Fibroblast of mammary gland (primary cell): ENCODE data around the gene DNAH17.

Experiments used
- DNase-seq: peaks from one replicate; pipeline ENCODE4 v3.0.0-alpha.2; 2010; ENCODE audit warnings: low read depth
- H3K4me3 ChIP-seq: 2 replicates; pipeline ENCODE4 v1.5.1; 2011; ENCODE audit warnings: low read depth, mild to moderate bottlenecking, low read length, moderate library complexity; ENCODE audit not compliant: control insufficient read depth
- CTCF ChIP-seq: conservative IDR thresholded peaks from 2 replicates; pipeline ENCODE4 v1.5.1; 2011; ENCODE audit warnings: low read depth, low read length, inconsistent platforms; ENCODE audit not compliant: control insufficient read depth, insufficient read depth

DNAH17 gene

GRCh38 chr17:78407387-78408000, 169.7 kb downstream of the DNAH17 start:
- no peak for TF ChIP-seq CTCF
- DNase-seq = no peak
- H3K4me3 ChIP-seq = no peak overlapping the region

DNA sequence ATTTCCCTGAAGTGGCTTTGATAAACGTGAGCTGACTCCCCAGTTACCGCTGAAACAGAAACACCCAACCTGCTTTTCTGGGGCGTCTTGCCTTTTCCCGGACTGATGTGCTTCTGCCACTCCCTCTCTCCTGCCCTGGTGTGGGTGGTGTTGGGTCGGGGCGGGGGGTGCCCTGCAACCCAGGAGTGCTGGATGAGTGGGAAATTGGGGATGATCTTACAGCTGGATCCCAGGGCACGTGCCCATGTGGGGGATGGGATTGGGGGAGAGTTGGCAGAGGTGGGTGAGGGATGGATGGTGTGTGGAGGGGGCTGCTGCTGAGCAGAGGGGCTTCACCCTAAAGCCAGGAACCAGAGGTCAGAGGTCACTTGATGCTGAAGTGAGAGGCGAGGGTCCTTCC, 170.3 kb downstream of the DNAH17 start:
- DNase-seq = no peak
- no peak overlapping the region for H3K4me3 ChIP-seq
- no peak for TF ChIP-seq CTCF

DNA sequence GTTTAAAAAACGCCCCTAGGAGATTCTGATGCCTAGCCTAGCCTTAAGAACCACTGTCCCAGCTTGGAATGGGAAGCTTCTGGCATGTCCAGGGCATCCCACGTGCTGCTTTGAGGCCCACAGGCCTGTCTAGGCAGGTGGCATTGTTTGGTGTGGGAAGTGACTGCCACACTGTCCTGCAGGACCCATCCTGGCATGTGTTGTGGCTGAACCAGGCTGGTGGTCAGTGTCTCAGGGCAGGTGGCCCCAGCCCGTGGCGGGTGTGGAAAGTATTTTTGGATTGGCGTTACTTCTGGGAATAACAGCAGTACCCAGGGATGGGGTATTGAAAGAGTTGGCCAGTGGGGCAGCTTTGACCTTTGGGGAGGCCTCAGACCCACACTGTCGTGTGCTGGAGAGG, 170.8 kb downstream of the DNAH17 start:
- H3K4me3 ChIP-seq = no peak overlapping the region
- TF ChIP-seq CTCF = no peak
- DNase-seq = no peak

- no peak for DNase-seq
- no peak overlapping the region for H3K4me3 ChIP-seq
- no peak for TF ChIP-seq CTCF
Measured at GRCh38 chr17:78403822-78404221, 173.4 kb downstream of the DNAH17 start.

DNA sequence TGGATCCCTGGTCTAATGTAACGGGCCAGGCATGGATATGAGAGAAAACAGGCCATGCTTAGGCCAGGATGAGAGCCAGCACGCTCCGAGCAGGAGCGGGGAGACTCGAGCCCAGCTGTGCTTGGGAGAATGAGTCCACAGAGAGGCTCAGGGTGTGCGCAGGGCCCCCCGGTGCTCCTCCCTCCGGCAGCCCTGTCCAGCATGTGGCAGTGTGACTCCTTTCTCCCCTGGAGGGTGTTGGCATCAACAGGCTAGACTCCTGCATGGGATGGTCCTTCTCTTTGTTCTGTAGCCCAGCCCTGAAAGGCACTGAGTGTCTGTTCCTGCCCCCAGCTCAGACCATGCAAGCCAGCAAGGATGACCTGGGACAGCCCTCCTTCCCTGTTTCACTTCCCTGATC, 175.3 kb downstream of the DNAH17 start:
- H3K4me3 ChIP-seq = no peak overlapping the region
- no peak for TF ChIP-seq CTCF
- DNase-seq = no peak

DNA sequence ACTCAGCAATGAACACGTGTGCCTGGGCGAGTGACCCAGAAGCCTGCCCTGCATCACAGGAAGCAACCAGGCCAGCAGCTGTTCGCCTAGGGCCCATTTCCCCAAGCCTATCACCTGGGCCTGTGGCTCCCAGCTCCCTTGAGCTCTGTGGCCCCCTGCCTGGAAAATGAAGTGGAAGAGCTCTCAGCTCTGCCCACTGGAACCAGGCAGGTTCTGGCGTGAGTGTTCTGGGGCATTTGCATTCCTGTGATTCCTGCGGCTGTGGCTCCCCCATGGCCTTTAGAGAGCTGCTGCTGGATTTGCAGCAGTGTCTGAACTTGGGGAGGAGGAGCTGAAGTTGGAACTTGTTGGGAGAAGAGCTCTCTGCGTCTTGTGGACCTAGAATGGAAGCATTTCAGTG, 175.9 kb downstream of the DNAH17 start:
- DNase-seq = no peak
- no peak for TF ChIP-seq CTCF
- no peak overlapping the region for H3K4me3 ChIP-seq
